GM06990 (cell line): ENCODE measurements around the gene SSC4D.

Experiments used
- DNase-seq: peaks from one replicate; pipeline ENCODE4 v3.0.0-alpha.2; 2011; ENCODE audit not compliant: insufficient read length; ENCODE audit errors: extremely low read depth
- H3K27me3 ChIP-seq: replicated peaks from 2 replicates; pipeline ENCODE4 v1.6.0; 2011; ENCODE audit warnings: low read length; ENCODE audit not compliant: control insufficient read depth, insufficient read depth
- H3K36me3 ChIP-seq: 2 replicates; pipeline ENCODE4 v1.5.1; 2011; ENCODE audit warnings: low read length; ENCODE audit not compliant: control insufficient read depth, insufficient read depth
- H3K4me3 ChIP-seq: replicated peaks from 2 replicates; pipeline ENCODE4 v1.5.1; 2011; ENCODE audit warnings: low read depth, mild to moderate bottlenecking, control low read depth, low read length
- TF ChIP-seq, protein P1 (sequence below): IDR thresholded peaks from 2 replicates; pipeline ENCODE4 v1.5.1; 2011; ENCODE audit warnings: low read length, control low read depth, mild to moderate bottlenecking, inconsistent platforms; ENCODE audit not compliant: insufficient read depth, poor library complexity, severe bottlenecking

Gene SSC4D

DNA sequence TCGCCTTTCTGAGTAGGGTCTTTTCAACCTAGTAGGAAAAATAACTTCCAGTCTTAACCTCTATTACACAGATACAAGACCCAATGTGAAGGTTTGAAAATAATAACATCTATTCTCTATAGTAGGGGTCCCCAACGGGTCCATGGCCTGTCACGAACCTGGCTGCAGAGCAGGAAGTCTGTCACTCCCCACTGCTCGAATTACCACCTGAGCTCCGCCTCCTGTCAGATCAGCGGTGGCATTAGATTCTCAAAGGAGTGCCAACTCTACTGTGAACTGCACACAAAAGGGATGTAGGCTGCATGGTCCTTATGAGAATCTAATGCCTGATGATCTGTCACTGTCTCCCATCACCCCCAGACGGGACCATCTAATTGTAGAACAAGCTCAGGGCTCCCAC lies 58.1 kb downstream of the SSC4D start:
- TF ChIP-seq, protein P1, sequence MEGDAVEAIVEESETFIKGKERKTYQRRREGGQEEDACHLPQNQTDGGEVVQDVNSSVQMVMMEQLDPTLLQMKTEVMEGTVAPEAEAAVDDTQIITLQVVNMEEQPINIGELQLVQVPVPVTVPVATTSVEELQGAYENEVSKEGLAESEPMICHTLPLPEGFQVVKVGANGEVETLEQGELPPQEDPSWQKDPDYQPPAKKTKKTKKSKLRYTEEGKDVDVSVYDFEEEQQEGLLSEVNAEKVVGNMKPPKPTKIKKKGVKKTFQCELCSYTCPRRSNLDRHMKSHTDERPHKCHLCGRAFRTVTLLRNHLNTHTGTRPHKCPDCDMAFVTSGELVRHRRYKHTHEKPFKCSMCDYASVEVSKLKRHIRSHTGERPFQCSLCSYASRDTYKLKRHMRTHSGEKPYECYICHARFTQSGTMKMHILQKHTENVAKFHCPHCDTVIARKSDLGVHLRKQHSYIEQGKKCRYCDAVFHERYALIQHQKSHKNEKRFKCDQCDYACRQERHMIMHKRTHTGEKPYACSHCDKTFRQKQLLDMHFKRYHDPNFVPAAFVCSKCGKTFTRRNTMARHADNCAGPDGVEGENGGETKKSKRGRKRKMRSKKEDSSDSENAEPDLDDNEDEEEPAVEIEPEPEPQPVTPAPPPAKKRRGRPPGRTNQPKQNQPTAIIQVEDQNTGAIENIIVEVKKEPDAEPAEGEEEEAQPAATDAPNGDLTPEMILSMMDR = no peak
- H3K36me3 ChIP-seq = peaks cover 10% of the 10 kb centered on the region

DNA sequence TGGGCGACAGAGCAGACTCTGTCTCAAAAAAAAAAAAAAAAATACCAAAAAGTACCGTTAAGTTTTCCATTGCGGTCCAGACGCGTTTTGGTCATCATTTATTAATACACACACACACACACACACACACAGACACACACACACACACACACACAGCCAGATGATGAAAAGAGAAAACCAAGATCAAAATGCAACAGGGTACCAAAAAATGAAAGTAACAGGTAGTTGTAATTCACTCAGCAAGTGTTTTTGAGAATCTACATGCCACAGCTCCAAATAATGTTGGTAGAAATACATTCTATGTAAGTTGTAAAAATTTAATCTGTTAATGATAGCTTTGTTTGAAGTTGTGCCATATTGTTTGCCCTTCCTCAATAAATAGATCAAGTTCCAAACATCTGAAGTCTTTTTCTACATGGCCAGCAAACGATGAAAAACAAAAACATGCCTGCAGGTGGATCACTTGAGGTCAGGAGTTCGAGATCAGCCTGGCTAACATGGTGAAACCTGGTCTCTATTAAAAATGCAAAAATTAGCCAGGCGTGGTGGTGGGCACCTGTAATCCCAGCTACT lies 60.1 kb downstream of the SSC4D start:
- Histone ChIP-seq H3K4me3 (no peak overlapping the region), H3K27me3 (no peaks in the 10 kb centered on the region), H3K36me3 (peaks cover 17% of the 10 kb centered on the region)
- TF ChIP-seq, protein P1 = no peak
- no peak for DNase-seq

More for the DNA sequence above, 58.1 kb downstream of the SSC4D start:
- no peak for DNase-seq
- Histone ChIP-seq H3K27me3 (no peaks in the 10 kb centered on the region), H3K4me3 (no peak overlapping the region)

DNA sequence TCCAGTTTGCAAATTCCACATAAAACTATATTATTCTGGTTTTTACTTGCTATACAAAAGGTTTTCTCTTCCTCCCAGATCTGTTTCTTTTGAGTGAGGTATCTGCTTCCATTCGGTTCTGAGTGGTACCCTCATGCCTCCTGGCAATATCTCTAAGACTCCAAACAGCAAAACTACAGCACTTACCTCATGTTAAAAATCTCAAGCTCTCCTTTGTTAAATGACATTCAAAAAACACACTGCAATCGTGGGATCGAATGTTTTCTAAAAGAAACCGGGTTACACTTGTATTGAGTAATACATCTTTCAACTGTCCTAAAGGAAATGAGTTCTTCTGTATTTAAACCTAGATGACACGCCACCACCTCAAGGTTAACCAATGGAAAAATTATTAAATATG lies 61.8 kb downstream of the SSC4D start:
- peaks cover 24% of the 10 kb centered on the region for H3K36me3 ChIP-seq
- TF ChIP-seq, protein P1 = no peak
- no peak for DNase-seq
- no peaks in the 10 kb centered on the region for H3K27me3 ChIP-seq
- H3K4me3 ChIP-seq = no peak overlapping the region

DNA sequence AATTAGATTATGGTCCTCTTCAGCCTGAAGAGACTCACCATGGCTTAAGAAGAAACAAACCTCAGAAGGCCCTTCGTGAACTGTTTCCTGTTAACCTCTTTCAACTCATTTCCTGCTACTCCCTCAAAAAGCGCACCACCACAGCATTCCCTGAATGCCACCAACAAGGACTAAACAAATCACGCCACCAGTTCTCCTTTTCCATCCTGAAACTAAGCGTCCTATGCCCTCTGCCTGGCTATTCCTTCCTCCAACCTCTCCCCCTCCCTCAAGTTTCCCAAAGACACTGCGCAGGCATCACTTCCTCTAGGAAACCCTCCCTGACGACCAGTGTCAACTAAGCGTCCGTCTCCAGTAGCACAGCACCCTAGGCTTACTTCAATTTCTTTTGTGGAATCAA lies 62.7 kb downstream of the SSC4D start:
- H3K36me3 ChIP-seq = peaks cover 24% of the 10 kb centered on the region
- TF ChIP-seq, protein P1 = no peak
- H3K27me3 ChIP-seq = no peaks in the 10 kb centered on the region
- no peak overlapping the region for H3K4me3 ChIP-seq
- no peak for DNase-seq

DNA sequence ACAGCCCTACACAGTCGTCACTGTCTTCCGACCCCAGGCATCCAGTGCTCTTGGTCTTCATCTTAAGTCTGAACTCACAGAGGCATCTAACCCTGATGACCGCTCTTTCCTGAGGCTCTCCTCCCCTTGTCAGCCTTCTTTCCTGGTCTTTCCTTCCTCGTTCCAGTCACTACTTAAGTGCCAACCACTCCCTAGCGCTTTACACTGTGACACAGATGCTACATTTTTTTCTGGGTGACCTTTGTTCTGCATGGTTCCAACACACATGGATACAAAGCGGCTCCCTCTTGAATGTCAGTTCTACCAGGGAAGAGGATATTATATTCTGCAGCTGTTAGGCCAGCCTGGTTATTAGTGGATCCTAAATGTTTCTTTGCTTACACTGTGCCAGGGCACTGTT lies 63.4 kb downstream of the SSC4D start:
- TF ChIP-seq, protein P1 = no peak
- no peaks in the 10 kb centered on the region for H3K27me3 ChIP-seq
- H3K36me3 ChIP-seq = peaks cover 24% of the 10 kb centered on the region
- no peak overlapping the region for H3K4me3 ChIP-seq
- DNase-seq = no peak

DNA sequence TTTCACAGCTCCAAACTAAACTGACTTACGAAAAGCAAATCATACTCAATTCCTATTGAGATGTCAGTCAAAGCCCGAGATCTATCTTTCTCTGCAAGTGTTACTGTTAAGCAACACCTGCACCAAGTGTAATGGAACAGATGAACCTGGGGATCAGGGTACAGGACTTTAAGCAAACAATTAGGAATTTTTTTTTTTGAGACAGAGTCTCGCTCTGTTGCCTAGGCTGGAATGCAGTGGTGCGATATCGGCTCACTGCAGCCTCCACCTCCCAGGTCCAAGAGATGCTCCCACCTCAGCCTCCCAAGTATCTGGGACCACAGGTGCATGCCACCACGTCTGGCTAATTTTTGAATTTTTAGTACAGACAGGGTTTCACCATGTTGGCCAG lies 65.6 kb downstream of the SSC4D start:
- peaks cover 22% of the 10 kb centered on the region for H3K36me3 ChIP-seq
- no peak for DNase-seq

More for the DNA sequence above, 65.6 kb downstream of the SSC4D start:
- TF ChIP-seq, protein P1 = no peak
- H3K27me3 ChIP-seq = no peaks in the 10 kb centered on the region
- H3K4me3 ChIP-seq = no peak overlapping the region
